ENCODE measurements around the gene KLHL40. TPM values are rescaled to one million over a fixed set of nuclear protein-coding genes. Genes with fewer than 3 reads are reported as not detected.
A peak's percentile ranks its signal among the peaks of the same experiment; 100 is the strongest.

The KLHL40 gene, protein sequence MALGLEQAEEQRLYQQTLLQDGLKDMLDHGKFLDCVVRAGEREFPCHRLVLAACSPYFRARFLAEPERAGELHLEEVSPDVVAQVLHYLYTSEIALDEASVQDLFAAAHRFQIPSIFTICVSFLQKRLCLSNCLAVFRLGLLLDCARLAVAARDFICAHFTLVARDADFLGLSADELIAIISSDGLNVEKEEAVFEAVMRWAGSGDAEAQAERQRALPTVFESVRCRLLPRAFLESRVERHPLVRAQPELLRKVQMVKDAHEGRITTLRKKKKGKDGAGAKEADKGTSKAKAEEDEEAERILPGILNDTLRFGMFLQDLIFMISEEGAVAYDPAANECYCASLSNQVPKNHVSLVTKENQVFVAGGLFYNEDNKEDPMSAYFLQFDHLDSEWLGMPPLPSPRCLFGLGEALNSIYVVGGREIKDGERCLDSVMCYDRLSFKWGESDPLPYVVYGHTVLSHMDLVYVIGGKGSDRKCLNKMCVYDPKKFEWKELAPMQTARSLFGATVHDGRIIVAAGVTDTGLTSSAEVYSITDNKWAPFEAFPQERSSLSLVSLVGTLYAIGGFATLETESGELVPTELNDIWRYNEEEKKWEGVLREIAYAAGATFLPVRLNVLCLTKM
- total RNA-seq (not detected in 2 replicates), polyA plus RNA-seq (not detected in 2 replicates), polyA minus RNA-seq (not detected in 2 replicates), Bru-seq, nascent RNA (not detected), BruChase-seq, experiment 1, labeled RNA remaining after a 6-hour chase (percentile 9 among the genes with signal in this experiment), BruChase-seq, experiment 2, labeled RNA remaining after a 2-hour chase (not detected)
- not detected in 2 replicates for polyA plus RNA-seq (2011; cell fraction: cytosol; rRNA removed)
- not detected in 2 replicates for polyA plus RNA-seq (2011; cell fraction: nucleus; rRNA removed)
- polyA plus RNA-seq (2012), result not detected in 2 replicates
- not detected for polyA minus RNA-seq (2011; cell fraction: cytosol; rRNA and poly(A)+ RNA removed)
- polyA minus RNA-seq (2011; cell fraction: nucleus; rRNA and poly(A)+ RNA removed), result not detected in 2 replicates
- long read RNA-seq, result 0 reads

DNA sequence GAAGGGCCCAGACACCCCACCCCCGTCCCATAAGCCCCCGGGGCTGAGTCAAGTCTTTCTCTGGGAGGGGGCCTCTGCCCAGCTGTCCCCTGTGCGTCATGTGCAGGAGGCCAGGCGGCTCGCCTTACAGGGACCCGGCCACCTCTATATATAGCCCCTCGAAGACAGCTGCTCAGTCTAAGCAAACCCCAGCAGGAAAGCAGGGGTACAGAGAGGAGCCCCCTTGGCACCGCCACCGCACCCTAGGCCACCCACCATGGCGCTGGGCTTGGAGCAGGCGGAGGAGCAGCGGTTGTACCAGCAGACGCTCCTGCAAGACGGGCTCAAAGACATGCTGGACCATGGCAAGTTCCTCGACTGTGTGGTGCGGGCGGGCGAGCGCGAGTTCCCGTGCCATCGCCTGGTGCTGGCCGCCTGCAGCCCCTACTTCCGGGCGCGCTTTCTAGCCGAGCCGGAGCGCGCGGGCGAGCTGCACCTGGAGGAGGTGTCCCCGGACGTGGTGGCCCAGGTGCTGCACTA, at the start of gene KLHL40:
Gene KLHL40, plus strand, starts transcription at position 175 of the 519 bp plus-strand sequence. Its CDS starts 82 bp downstream, at position 257.
- dilution Hi-C loops (cut with MboI; ENCODE audit: extremely low pct_ligation_motif_present, low sequenced_read_pairs), result no loop called here
- FAIRE-seq, result no peak
- no peaks in the 10 kb centered on the region for H3K9me1 ChIP-seq (replicated peaks; ENCODE audit: control insufficient read depth, extremely low read depth, insufficient read depth, low read length)
- H3K9ac ChIP-seq (replicated peaks; ENCODE audit: extremely low read depth, insufficient read depth, low read length), result no peak within 1 kb of the TSS
- ChIA-PET CTCF (no interaction called here), POLR2A (no interaction called here)
- DNase-seq (ENCODE audit: low read depth, low spot score), result no peak
- H3K4me1 ChIP-seq (ENCODE audit: control insufficient read depth, extremely low read depth, insufficient read depth, low read length), result no peaks in the 10 kb centered on the region
- no peaks in the 10 kb centered on the region for H3K79me2 ChIP-seq (ENCODE audit: control insufficient read depth, insufficient read depth, low read length)
- TF ChIP-seq JUN (IDR thresholded peaks at IDR 0.05; ENCODE audit: borderline replicate concordance, insufficient read depth, insufficient read length, low read depth), result no peak
- no peak for TF ChIP-seq POLR2AphosphoS5 (IDR thresholded peaks at IDR 0.05; ENCODE audit: insufficient read depth, low read depth, low read length)
- TF ChIP-seq, protein P1, sequence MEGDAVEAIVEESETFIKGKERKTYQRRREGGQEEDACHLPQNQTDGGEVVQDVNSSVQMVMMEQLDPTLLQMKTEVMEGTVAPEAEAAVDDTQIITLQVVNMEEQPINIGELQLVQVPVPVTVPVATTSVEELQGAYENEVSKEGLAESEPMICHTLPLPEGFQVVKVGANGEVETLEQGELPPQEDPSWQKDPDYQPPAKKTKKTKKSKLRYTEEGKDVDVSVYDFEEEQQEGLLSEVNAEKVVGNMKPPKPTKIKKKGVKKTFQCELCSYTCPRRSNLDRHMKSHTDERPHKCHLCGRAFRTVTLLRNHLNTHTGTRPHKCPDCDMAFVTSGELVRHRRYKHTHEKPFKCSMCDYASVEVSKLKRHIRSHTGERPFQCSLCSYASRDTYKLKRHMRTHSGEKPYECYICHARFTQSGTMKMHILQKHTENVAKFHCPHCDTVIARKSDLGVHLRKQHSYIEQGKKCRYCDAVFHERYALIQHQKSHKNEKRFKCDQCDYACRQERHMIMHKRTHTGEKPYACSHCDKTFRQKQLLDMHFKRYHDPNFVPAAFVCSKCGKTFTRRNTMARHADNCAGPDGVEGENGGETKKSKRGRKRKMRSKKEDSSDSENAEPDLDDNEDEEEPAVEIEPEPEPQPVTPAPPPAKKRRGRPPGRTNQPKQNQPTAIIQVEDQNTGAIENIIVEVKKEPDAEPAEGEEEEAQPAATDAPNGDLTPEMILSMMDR (IDR thresholded peaks at IDR 0.05; ENCODE audit: extremely low read depth in 1 of 2, insufficient read depth in 1 of 2, low read depth in 1 of 2, low read length in 2 of 2), result no peak
- TF ChIP-seq, protein P2, sequence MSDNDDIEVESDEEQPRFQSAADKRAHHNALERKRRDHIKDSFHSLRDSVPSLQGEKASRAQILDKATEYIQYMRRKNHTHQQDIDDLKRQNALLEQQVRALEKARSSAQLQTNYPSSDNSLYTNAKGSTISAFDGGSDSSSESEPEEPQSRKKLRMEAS (IDR thresholded peaks at IDR 0.05; ENCODE audit: insufficient read depth, insufficient read length), result no peak
- no peak for TF ChIP-seq POLR2A (IDR thresholded peaks at IDR 0.05; ENCODE audit: low read depth, low read length)
- peak; percentile 62 for TF ChIP-seq EZH2 (IDR thresholded peaks at IDR 0.05; ENCODE audit: borderline replicate concordance, low read depth, low read length, severe bottlenecking)
- TF ChIP-seq GATA2 (IDR thresholded peaks at IDR 0.05; ENCODE audit: insufficient read depth, insufficient read length, low read depth, low read length), result no peak
- TF ChIP-seq MYC (IDR thresholded peaks at IDR 0.05; ENCODE audit: low read depth, low read length), result no peak
- no TSS peak for BruUV-seq (replicated peaks)
- no peak within 1 kb of the TSS for H3K4me3 ChIP-seq (replicated peaks in 1 of 3; ENCODE audit: insufficient read depth in 1 of 3, low read depth in 1 of 3, low read length in 3 of 3)
- H3K36me3 ChIP-seq (ENCODE audit: control insufficient read depth in 2 of 2, extremely low read depth in 1 of 2, insufficient read depth in 2 of 2, low read length in 2 of 2), result no peaks in the 10 kb centered on the region
- intact Hi-C loops (cut with micrococcal nuclease), result loop anchor here (2.0 kb wide), 1 partner anchor 31 kb away; no protein-coding TSS in a partner anchor
- no peaks in the 10 kb centered on the region for H3K9me3 ChIP-seq (replicated peaks; ENCODE audit: control insufficient read depth, insufficient read depth, low read length)
- peaks cover 17 to 22% of the 10 kb centered on the region in 2 experiments for H3K27me3 ChIP-seq (ENCODE audit: control insufficient read depth in 2 of 2, insufficient read depth in 2 of 2, low read length in 2 of 2)
- H4K20me1 ChIP-seq (replicated peaks; ENCODE audit: control insufficient read depth, extremely low read depth, insufficient read depth, low read length), result no peaks in the 10 kb centered on the region
- no peak within 1 kb of the TSS for H3K4me2 ChIP-seq (ENCODE audit: insufficient read depth, low read length)
- H2AFZ ChIP-seq (ENCODE audit: low read depth, low read length), result peak within 1 kb of the TSS; percentile 11
- no peak within 1 kb of the TSS for H3K27ac ChIP-seq (ENCODE audit: insufficient read depth, low read depth, low read length)
